GM19397 (cell line): ENCODE measurements around the gene OLA1.

Experiments used
- ATAC-seq: cut with Tn5 transposase; IDR thresholded peaks from one replicate; pipeline ENCODE4 v1.9.1; 2021; ENCODE audit warnings: mild to moderate bottlenecking, moderate library complexity; ENCODE audit not compliant: unreplicated experiment

OLA1 gene

DNA sequence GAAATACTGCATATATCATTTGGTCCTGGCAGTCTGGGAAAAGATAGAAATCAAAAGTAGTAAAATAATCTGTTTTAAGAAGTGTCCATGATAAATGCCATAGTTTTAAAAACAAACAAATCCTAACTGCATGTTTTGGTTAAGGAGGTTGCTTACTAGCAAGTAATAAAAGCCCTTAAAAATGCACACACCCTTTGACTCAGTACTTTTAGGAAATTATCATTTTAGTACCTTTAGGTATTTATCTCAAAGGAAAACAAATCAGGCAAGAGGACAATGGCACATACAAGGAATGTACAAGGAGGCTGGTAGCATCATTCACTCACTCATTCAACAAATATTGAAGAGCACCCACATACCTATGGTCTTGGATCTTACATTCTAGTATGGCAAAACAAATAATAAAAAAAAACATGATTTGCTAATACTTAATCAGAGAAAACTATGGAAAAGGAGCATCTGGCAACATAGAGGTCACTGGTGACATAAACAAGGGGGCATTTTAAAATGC is 67.6 kb downstream of the OLA1 start:
- ATAC-seq: no peak

DNA sequence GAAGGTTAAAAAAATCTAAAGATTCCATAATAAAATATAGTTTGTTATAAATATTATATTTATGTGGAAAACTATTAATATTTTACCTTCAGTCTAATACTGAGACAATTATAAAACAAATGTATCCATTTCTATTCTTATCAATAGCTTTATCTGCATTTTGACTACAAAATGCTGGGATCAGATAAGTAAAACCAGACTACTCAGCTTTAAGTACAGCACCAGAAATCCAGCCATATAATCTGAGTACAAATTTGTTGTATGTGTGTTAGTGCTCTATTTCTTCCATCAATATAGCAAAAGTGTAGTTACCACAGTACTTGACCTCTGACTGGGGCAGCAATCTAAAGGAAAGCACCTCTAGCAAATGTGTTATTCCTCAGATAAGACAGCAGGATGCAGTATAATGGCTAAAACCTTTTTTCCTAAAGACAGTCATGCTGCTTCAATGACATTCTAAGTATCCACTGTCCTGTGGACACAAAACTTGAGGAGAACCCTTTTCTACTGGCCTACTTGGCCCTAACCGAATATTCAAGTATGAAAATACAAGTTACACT is 68.1 kb downstream of the OLA1 start:
- ATAC-seq: no peak

GRCh38 chr2:174177316-174177890 is 70.9 kb downstream of the OLA1 start:
- no peak for ATAC-seq

DNA sequence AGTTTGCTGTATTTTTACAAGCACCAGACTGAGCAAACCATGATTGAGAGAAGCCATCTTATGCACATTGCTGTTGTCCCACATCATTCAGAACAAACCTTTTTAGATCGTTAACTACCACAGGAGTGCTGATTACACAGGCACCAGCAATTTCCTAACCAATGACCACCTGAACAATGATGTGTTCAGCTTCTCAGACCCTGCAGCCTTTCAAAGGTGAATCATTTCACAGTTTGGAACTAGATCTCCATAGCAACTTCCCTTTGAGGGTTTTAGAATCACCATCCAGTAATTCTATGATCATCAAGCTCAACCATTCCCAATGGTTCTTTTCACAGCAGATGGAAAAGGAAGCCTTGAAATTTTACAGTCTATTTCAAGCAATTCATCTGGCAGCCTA is 71.4 kb downstream of the OLA1 start:
- ATAC-seq: no peak

GRCh38 chr2:174174741-174175140 is 73.6 kb downstream of the OLA1 start:
- ATAC-seq: no peak

DNA sequence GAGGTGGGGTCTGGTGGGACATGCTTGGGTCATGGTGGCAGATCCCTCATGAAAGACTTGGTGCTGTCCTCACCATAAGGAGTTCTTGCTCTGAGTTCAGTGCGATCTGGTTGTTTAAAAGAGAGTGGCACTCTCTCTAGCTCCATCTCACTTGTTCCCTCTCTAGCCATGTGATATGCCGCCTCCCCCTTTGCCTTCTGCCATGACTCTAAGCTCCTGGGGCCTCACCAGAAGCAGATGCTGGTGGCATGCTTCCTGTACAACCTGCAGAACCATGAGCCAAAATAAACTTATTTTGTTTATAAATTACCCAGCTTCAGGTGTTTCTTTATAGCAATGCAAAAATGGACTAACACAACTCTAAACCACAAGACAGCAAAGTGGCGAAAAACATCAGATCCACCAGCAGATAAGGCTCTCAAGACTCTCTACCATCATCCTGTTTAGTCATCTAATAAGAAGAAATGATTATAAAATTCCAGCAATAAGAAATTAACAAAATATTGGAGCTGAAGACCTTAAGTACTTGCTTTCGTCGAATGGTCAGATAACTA is 75.5 kb downstream of the OLA1 start:
- ATAC-seq: no peak

DNA sequence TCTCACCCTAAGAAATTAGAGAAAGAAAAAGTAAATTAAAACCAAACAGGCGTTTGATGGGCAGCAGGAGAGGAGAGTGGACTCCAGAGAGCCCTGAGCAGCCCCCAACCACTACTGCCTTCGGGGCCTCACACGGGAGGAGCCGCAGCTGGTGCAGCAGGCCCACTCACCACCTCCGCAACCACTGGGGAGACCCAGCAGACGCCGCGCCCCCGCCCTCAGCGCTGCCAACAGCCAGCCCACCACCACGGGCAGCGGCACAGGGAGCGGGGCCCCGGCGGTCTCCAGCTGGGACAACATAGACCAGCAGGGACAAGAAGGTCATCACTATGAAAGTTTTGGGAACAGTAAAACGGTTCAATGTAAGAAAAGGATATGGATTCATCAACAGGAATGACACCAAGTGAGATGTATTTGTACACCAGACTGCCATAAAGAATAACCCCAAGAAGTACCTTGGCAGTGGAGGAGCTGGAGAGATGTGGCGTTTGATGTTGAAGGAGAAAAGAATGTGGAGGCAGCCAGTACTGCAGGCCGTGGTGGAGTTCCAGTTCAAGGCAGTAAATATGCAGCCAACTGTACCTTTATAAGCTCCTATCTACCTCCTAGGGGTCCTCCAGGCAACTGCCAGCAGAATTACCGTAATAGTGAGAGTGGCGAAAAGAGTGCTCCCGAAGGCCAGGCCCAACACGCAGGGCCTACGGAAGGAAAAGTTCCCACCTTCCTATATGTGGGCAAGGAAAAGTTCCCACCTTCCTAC is 76.5 kb downstream of the OLA1 start:
- ATAC-seq: no peak

DNA sequence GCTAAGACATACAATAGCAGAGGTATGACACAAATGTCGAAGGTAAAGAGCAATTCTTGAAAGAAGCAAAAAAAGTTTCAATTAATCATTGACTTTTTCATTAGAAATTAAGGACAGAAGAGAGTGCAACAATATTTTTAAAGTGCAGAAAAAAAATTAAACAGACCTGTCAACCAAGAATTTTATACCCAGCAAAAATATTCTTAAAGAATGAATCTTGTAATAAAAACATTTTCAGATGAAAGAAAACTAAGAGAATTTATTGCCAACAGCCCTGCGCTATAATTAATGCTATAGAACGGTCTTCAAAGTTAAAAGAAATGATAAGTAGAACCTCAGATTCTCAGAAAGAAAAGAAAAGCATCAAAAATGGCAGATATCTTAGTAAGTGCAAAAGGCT is 79.0 kb downstream of the OLA1 start:
- no peak for ATAC-seq

DNA sequence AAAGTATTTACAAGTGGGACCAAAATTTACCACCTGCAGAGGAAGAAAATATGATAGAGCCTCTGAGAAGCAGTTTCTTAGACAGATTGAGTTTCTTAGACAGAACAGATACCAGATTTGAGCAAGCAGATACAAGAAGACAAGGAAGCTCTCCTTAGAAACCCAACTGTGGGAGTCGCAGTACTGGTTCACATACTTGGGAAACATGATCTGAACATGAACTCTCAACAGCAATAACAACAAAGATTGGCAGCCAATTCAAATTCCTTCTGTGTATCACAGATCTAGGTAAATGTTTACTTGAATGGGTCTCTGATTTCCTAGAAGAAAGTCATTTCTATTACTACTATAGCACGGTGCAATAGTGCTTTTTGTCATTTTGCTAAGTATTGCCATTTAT is 82.1 kb downstream of the OLA1 start:
- ATAC-seq: no peak

DNA sequence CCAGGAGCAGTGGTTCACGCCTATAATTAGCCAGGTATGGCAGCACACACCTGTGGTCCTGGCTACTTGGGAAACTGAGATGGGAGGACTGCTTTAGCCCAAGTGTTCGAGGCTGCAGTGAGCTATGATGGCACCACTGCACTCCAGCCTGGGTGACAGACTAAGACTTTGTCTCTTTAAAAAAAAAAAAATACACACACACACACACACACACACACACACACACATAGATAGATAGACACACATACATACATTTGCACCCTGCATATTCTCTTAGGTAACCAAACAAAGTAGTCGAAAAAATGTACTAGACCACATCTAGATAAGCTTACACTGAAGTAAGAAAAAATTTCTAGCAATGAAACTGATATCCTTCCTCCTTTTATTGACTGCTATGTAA is 86.8 kb downstream of the OLA1 start:
- no peak for ATAC-seq

GRCh38 chr2:174158003-174158402 is 90.3 kb downstream of the OLA1 start:
- ATAC-seq: no peak

- ATAC-seq: no peak
These were observed 91.3 kb downstream of the OLA1 start for GRCh38 chr2:174157053-174157452.

- no peak for ATAC-seq
These were observed 94.3 kb downstream of the OLA1 start for GRCh38 chr2:174153757-174154680.

DNA sequence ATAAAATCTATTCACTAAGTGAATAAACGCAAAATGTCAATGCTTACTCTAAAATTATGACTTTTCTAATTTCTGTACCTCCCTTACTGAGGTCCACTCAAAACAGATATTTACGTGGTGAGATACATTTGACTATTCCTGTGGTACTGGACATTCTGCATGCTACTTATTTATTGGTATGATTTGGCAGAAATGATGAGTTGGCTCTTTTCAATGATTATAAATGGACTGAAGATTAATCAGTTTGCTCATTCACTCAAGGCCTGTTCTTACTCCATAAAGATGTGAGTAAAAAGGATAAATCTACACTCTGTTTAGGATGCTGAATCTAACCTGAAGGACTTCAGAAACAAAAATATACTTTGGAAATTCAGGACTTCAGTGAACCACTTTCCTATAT is 98.8 kb downstream of the OLA1 start:
- ATAC-seq: no peak

GRCh38 chr2:174148833-174149232 is 99.5 kb downstream of the OLA1 start:
- no peak for ATAC-seq

GRCh38 chr2:174145827-174146226 is 102.5 kb downstream of the OLA1 start:
- no peak for ATAC-seq

GRCh38 chr2:174142290-174142689 is 106.0 kb downstream of the OLA1 start:
- no peak for ATAC-seq

GRCh38 chr2:174138161-174138560 is 110.2 kb downstream of the OLA1 start:
- no peak for ATAC-seq

DNA sequence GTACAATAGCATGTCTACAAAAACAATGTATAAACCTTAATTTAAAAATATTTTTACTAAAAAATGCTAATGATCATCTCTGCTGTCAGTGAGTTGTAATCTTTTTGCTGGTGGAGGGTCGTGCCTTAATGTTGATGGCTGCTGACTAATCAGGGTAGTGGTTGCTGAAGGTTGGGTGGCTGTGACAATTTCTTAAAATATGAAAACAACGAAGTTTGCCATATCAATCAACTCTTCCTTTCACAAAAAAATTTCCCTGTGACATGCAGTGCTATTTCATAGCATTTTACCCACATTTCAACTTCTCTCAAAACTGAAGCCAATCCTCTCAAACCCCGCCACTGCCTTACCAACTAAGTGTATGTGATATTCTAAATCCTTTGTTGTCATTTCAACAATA is 112.4 kb downstream of the OLA1 start:
- ATAC-seq: no peak

DNA sequence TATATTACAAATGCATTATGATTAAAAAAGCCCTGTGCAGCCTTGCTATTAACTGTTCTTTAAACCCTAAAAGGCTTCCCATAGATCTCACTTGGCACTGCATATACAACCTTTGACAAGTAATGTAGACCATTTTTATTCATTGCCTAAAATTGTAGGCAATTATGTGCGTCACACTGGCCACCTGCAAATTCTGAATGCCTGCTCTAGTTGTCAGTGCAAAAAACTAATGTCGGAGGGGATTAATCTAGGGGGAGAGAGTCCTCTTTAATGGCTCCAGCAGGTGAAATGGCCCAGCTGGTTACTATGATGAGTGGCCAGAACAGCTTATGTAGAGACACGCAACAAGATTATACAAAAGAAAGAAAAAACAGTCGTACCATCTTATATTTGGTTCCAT is 123.2 kb downstream of the OLA1 start:
- ATAC-seq: no peak

- no peak for ATAC-seq
These were observed 124.2 kb downstream of the OLA1 start for GRCh38 chr2:174124181-174124580.
